Measurements from ENCODE around the gene RASGEF1C.
A peak's percentile ranks its signal among the peaks of the same experiment; 100 is the strongest.

The RASGEF1C gene

DNA sequence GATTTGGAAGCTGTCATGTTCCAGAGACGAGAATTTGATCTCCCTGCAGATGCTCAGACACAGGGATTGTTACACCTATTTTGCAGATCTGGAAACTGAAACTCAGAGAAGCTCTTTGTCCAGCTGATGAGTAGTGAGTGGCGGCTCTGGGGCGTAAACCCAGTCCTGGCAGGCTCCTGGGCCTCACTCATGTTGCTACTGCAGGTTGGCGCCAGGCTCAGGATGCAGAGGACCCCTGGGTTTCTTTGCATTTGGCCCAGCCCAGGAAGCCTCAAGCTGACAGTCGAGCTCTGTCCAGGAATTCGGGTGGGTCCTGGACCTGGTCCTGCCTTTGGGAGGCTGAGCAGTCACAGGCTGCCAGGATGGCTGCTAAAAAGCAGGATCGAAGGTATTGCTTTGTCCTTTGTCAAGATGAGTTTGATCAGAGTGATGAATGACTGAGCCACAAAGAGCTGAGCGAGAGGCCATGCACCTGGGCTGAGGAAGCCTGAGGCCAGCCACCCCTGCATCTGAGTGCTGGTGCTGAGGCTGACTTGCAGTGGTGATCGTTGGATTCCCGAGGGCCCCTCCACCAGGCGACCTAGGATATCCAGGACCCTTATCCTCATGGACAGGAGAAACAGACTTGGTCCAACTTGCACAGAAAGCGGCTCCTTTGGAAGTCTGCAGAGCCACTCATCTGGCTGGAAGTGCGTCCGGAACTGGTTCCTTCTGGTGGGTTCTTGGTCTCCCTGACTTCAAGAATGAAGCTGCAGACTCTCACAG, 129.1 kb downstream of the RASGEF1C start:
- DNase-seq = no peak

- DNase-seq = no peak
Measured at GRCh38 chr5:180078348-180078747, 130.7 kb downstream of the RASGEF1C start.

DNA sequence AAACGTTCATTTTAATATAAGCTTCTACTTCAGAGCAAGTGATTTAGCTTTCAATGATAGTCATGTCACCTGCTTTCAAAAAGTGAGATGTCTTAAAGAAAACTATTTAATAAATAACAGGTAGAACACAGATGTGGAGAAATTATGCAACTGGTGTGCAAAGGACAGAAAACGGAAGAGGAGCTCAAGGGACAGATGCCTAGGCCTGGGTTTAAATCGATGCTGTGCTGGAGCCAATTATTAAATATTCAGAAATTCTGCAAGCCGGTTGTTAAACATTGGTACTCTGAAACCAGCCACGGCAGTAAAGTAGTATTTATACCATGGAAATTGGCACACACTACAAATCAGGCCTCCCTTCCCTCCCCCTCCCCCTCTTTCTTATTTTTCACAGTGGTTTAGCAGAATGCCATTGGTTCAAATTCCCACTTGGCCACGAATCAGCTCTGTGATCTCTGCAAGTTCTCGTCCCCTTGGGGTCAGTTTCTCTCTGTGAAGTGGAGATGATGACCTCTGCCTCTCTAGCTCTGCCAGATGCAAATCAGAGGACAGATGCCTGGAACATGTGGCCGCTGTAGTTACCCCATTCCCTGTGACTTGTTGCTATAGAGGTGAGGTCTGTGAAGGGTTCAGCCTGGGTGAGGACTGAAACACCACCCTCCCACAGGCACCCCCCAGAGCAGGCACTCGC, 131.3 kb downstream of the RASGEF1C start:
- no peak for DNase-seq

DNA sequence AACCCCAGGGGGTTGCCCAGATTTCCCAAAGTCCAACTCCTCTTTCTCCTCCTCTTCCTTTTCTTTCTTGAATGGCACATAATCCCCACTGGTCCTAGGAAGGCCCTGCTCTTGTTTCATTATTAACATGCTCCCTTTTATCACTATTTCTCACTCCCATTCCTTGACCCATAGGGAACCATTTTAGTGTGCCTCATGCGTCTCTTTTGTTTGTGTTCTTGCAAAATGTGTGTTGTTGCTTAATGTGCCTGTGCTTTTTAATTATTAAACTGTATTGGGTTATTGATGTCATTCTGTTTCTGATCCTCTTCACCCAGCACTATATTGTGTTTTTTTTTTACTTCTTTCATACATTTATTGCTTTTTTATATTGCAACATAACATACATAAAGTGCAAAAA, 133.3 kb downstream of the RASGEF1C start:
- no peak for DNase-seq

DNA sequence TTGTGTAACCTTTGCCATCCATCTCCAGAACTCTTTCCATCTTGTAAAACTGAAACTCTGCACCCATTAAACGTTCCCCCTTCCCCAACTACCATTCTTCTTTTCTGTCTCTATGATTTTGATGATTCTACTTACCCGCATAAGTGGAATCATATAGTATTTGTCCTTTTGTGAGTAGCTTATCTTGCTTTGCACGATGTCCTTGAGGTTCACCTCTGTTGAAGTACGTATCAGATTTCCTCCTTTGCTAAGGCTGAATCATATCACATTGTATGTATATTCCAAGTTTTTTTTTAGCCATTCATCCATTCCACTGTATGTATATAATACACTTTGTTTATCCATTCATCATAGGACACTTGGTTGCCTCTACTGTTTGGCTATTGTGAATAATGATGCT, 134.5 kb downstream of the RASGEF1C start:
- DNase-seq = no peak

DNA sequence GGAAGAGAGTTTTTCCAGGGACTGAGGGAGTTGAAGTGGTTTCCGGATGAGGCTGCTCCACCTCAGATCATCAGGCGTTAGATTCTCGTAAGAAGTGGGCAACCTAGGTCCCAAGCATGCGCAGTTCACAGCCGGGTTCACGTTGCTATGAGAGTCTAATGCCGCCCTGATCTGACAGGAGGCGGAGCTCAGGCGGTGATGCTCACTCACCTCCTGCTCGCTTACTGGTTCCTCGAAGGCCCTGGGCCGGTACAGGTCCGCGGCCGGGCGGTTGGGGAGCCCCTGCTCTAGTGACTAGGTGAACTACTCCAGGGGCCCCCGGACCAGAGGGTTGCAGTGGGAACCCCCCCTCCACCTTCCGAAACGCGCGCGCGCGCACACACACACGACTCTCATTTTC, 136.5 kb downstream of the RASGEF1C start:
- no peak for DNase-seq

GRCh38 chr5:180072256-180072548, 136.8 kb downstream of the RASGEF1C start:
- DNase-seq = no peak

- peak; percentile 73 for DNase-seq
Measured at GRCh38 chr5:180071531-180072255, 137.3 kb downstream of the RASGEF1C start, which contains the start of gene RNF130. Gene RNF130 (minus strand): TSS chr5:180071759. CDS start chr5:180071702, 57 bp downstream.

- DNase-seq = no peak
Measured at GRCh38 chr5:180070756-180071530, 138.1 kb downstream of the RASGEF1C start.

GRCh38 chr5:180069589-180070247, 139.3 kb downstream of the RASGEF1C start:
- no peak for DNase-seq

DNA sequence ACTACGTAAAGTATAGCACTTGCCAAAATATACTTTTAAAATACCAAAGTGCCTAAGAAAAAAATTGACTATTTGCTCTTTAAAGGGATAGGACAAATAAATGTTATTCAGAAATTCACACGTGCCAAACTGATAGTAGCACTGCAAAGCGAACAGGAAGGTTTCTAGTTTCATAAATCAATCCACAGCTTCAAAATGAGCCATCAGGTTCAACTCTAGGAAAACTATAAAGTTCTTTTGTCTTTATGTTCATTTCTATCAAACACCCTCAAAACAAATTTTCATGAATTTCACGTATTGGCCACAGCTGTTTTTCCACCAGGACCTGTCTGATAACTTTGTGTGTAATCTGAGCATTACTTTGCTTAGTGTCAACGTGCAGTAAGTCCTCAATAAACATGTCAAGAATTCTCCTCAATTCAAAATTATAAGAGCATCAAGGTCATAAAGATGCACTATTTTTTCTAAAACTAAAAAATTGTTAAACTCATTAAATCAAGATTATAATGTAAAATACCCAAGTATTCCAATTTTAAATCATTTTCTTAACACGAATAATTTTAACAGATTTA, 140.4 kb downstream of the RASGEF1C start:
- no peak for DNase-seq

- no peak for DNase-seq
Measured at GRCh38 chr5:180067986-180068385, 141.0 kb downstream of the RASGEF1C start.

DNA sequence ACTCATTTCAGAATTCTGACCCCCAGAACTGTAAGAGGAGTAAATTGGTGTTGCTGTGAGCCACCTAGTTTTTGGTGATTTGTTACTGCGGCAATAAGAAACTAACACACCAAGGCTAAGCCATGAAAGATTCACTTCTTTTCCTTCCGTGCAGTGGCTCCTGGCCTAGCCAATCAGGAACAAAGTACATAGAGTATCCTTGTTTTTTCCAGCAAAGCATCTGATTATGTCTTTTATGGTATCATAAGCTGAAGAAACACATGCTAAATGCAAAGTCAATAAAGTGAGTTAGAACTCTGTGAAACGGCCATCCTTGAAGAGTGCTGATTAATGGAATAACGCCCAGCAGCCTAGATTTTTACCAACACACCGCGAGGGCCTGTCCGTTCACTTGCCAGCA, 148.8 kb downstream of the RASGEF1C start:
- DNase-seq = no peak

GRCh38 chr5:180059326-180059725, 149.7 kb downstream of the RASGEF1C start:
- DNase-seq = no peak

DNA sequence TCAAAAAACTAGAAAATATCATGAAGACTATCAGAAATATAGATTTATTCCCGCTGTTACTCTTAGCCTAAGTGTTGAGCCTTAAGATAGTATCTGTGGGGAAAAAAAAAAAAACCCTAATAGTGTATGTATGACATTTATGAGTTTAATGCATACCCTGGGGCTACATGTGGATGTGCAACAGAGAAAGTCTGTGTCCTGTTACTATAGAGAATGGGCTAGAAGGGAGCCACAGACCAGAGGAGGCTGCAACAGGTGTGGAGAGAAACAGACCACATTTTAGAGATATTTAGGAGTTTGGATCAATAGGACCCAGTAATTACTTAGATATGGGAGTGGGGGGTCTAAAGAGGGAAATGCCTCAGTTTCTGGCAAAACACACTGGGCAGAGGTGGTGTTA, 152.9 kb downstream of the RASGEF1C start:
- no peak for DNase-seq

- DNase-seq = no peak
Measured at GRCh38 chr5:180054226-180054625, 154.8 kb downstream of the RASGEF1C start.

- DNase-seq = no peak
Measured at GRCh38 chr5:180053061-180053602, 155.9 kb downstream of the RASGEF1C start.

DNA sequence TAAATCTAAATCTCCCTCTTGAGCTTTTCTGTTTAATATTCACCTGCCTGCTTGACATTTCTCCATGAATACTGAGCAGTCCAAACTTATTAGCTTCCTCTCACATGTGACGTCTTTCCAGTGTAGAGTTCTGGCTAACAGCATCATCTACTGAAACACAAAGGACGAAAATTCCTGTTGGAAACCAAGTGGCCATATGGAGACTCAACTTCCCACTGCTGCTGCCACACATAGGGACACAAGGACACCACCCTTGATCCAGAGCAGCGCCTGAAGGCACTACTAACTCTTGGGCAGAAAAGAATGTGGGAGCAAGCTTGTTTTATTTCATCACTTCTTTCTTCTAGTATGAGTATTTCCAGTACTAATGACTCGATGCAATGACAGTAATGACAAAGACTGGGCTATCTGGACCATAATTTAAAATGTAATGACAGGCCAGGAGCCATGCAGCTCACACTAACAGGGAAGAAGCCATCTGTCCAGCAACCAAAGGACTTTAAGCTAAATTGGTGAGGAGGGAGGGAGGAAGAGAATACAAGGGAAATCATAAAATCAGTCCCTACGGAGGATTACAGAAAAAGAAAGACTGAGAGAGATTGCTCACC, 156.7 kb downstream of the RASGEF1C start:
- no peak for DNase-seq
